Measurements from ENCODE around the gene CALML5.

DNA sequence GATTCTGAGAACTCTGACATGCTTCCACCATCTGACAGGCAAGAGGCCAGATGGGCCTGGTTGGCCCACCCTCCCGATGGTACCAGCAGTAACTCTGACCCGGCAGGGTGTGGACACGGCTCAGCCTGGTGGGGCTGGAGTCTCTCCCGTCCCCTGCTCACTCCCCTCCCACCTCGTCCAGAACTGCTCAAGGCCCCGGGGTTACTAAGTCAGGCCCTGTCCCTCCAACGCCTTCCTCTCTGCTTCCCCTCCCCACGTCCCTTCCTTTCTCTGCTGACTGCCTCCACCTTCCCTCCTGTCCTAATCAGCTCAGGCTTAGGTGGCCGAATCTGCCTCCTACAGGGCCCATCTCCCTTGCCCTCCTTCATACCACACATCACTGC is 12.5 kb downstream of the CALML5 start:
- TF ChIP-seq YY1 (IDR thresholded peaks at IDR 0.05; ENCODE audit: low read depth): no peak
- TF ChIP-seq, protein P1, sequence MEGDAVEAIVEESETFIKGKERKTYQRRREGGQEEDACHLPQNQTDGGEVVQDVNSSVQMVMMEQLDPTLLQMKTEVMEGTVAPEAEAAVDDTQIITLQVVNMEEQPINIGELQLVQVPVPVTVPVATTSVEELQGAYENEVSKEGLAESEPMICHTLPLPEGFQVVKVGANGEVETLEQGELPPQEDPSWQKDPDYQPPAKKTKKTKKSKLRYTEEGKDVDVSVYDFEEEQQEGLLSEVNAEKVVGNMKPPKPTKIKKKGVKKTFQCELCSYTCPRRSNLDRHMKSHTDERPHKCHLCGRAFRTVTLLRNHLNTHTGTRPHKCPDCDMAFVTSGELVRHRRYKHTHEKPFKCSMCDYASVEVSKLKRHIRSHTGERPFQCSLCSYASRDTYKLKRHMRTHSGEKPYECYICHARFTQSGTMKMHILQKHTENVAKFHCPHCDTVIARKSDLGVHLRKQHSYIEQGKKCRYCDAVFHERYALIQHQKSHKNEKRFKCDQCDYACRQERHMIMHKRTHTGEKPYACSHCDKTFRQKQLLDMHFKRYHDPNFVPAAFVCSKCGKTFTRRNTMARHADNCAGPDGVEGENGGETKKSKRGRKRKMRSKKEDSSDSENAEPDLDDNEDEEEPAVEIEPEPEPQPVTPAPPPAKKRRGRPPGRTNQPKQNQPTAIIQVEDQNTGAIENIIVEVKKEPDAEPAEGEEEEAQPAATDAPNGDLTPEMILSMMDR (IDR thresholded peaks at IDR 0.05): no peak
- TF ChIP-seq RAD21 (IDR thresholded peaks at IDR 0.05; ENCODE audit: low read length): no peak

Measured in SK-N-SH (cell line).